ENCODE data around the gene MLPH.

DNA sequence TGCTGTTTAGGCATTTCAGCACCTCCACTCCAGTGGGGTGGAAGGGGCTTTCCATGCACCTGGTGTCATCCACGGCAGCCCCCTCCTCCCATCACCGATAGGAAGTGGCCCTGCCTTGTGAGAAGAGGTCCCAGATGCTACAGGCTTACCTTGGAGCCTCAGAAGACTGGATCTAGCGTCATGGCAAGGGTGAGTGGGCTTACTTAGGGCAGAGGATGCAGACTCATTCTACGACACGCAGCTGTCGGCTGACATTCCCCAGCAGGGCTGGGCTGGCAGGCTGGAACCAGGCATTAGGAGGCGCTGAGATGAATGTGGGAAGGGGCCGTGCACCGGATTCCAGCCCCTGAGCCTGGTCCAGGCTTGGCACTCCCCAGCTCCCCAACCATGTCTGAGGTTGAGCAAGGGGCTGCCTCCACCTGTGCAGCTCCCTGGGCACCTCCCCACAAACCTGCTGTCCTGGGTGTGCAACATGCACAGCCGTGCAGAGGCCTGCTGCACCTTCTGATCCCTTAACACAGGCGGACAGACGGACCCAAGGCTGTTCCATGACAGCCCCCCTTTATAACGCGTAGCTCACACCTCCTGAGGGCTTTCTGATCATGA, 77.6 kb downstream of the MLPH start:
- no peak for TF ChIP-seq REST (IDR thresholded peaks at IDR 0.05; ENCODE audit: insufficient replicate concordance, low read depth)
- TF ChIP-seq CTCF (IDR thresholded peaks at IDR 0.05; ENCODE audit: insufficient read depth, low read length) = no peak

Data from HL-60 (cell line).